Ishikawa (cell line): ENCODE data around the gene FHIT.

Source experiments
- CEBPB ChIP-seq: IDR thresholded peaks from 2 replicates; pipeline ENCODE4 v1.6.1; 2012
- CREB1 ChIP-seq: IDR thresholded peaks from 2 replicates; pipeline ENCODE4 v1.6.1; 2012; ENCODE audit warnings: low read depth
- EP300 ChIP-seq: IDR thresholded peaks from 2 replicates; pipeline ENCODE4 v1.6.1; 2012; ENCODE audit warnings: borderline replicate concordance
- NFIC ChIP-seq: IDR thresholded peaks from 2 replicates; pipeline ENCODE4 v1.6.1; 2012
- RAD21 ChIP-seq: IDR thresholded peaks from 2 replicates; pipeline ENCODE4 v1.6.1; 2012; ENCODE audit warnings: low read depth
- REST ChIP-seq: IDR thresholded peaks from 2 replicates; pipeline ENCODE4 v1.6.1; 2012; ENCODE audit warnings: low read depth, mild to moderate bottlenecking
- TAF1 ChIP-seq: IDR thresholded peaks from 2 replicates; pipeline ENCODE4 v1.6.1; 2012; ENCODE audit warnings: low read depth, mild to moderate bottlenecking
- TEAD4 ChIP-seq: IDR thresholded peaks from 2 replicates; pipeline ENCODE4 v1.6.1; 2012
- YY1 ChIP-seq: IDR thresholded peaks from 2 replicates; pipeline ENCODE4 v1.6.1; 2012; ENCODE audit warnings: low read depth
- ZBTB7A ChIP-seq: IDR thresholded peaks from 2 replicates; pipeline ENCODE4 v1.6.1; 2012; ENCODE audit warnings: low read depth

DNA sequence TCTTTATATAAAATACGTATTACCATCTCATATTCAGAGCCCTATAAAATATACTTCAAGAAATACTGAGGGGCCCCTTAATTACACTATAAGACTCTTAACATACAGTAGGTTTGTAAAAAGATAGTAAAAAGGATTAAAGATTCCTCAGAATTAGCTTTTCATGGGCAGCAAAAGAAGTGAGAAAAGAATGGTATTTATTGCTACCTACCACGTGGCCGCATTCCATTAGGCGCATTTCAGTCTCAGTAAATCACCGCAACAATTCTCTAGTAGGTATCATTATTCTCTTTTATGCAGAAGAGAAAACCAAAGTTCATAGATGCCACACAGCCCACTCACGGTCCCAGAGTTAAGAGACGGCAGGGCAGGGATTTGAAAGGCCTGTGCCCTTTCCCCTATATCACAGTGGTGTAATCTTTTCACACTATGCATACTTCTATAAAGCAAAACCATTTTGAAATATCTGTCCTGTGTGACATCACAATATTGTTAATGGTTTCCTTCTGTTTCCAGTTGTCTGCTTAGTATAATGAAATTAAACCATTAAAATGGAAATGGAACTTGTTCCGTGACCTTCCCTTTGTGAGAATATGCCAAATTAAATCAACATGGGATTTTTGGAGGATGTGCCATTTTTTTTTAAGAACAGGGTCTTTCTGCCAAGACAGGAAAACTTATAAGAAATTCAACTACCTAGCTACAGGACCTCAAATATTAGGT lies 1072.2 kb downstream of the FHIT start:
- TF ChIP-seq REST, result no peak
- no peak for TF ChIP-seq EP300
- TF ChIP-seq NFIC, result no peak
- TF ChIP-seq YY1, result no peak
- TF ChIP-seq ZBTB7A, result no peak
- no peak for TF ChIP-seq CREB1
- TF ChIP-seq CEBPB, result no peak
- TF ChIP-seq TAF1, result no peak
- TF ChIP-seq TEAD4, result no peak
- no peak for TF ChIP-seq RAD21
